Liver (tissue), 9 donors: Measurements from ENCODE around the gene ENG. TPM values are rescaled to one million over a fixed set of nuclear protein-coding genes. Genes with fewer than 3 reads are reported as not detected.

Source experiments
- DNase-seq: peaks from one replicate; pipeline ENCODE4 v3.0.0-alpha.2; 2017; ENCODE audit warnings: low spot score
- H3K27ac ChIP-seq, 2 donors: one replicate each; pipeline ENCODE4 v1.7.0; 2013; ENCODE audit warnings: inconsistent platforms in 2 of 2, low read length in 2 of 2, control low read depth in 1 of 2, low read depth in 1 of 2, mild to moderate bottlenecking in 1 of 2
- H3K27me3 ChIP-seq, 4 donors: one replicate each; pipeline versions ENCODE4 v1.6.1 to v1.7.0; 2013; ENCODE audit warnings: low read length in 3 of 4, inconsistent platforms in 1 of 4, mild to moderate bottlenecking in 1 of 4, moderate library complexity in 1 of 4; ENCODE audit not compliant: control insufficient read depth in 4 of 4, insufficient read depth in 4 of 4
- H3K36me3 ChIP-seq, 4 donors: one replicate each; pipeline versions ENCODE4 v1.6.1 to v1.7.0; 2013; ENCODE audit warnings: low read length in 3 of 4, mild to moderate bottlenecking in 3 of 4, low read depth in 1 of 4, moderate library complexity in 1 of 4; ENCODE audit not compliant: control insufficient read depth in 4 of 4, insufficient read depth in 3 of 4
- H3K4me1 ChIP-seq, 4 donors: one replicate each; pipeline versions ENCODE4 v1.6.1 to v1.7.0; 2013; ENCODE audit warnings: low read length in 3 of 4, mild to moderate bottlenecking in 3 of 4, moderate library complexity in 1 of 4; ENCODE audit not compliant: control insufficient read depth in 4 of 4, insufficient read depth in 4 of 4
- H3K4me3 ChIP-seq, 3 donors: one replicate each; pipeline versions ENCODE4 v1.6.1 to v1.7.0; 2013; ENCODE audit warnings: low read length in 3 of 3, control low read depth in 1 of 3, low read depth in 1 of 3, mild to moderate bottlenecking in 1 of 3
- H3K9ac ChIP-seq, 2 donors: one replicate each; pipeline ENCODE4 v1.7.0; 2013; ENCODE audit warnings: low read length in 2 of 2, mild to moderate bottlenecking in 2 of 2, moderate library complexity in 2 of 2, control low read depth in 1 of 2, low read depth in 1 of 2
- H3K9me3 ChIP-seq, 4 donors: one replicate each; pipeline versions ENCODE4 v1.6.1 to v1.7.0; 2013; ENCODE audit warnings: low read length in 3 of 4; ENCODE audit not compliant: control insufficient read depth in 4 of 4
- EGR1 ChIP-seq, 2 donors: IDR thresholded peaks; 2 replicates each; pipeline ENCODE4 v1.6.1; 2016 to 2018; ENCODE audit warnings: antibody characterized with exemption in 2 of 2, low read depth in 2 of 2
- FOXA1 ChIP-seq: IDR thresholded peaks from 2 replicates; pipeline ENCODE4 v1.6.1; 2016; ENCODE audit warnings: antibody characterized with exemption
- GABPA ChIP-seq, 2 donors: IDR thresholded peaks in 1 of 2; conservative IDR thresholded peaks in 1 of 2; 2 replicates each; pipeline ENCODE4 v1.6.1; 2016; ENCODE audit warnings: antibody characterized with exemption in 2 of 2, mild to moderate bottlenecking in 1 of 2, moderate library complexity in 1 of 2
- HNF4A ChIP-seq, 2 donors: conservative IDR thresholded peaks; 2 replicates each; pipeline ENCODE4 v1.6.1; 2016; ENCODE audit warnings: antibody characterized with exemption in 2 of 2, mild to moderate bottlenecking in 2 of 2
- HNF4G ChIP-seq: IDR thresholded peaks from 2 replicates; pipeline ENCODE4 v1.6.1; 2016; ENCODE audit warnings: antibody characterized with exemption
- JUND ChIP-seq, 2 donors: IDR thresholded peaks; 2 replicates each; pipeline ENCODE4 v1.6.1; 2016; ENCODE audit warnings: antibody characterized with exemption in 2 of 2
- NR2F2 ChIP-seq: IDR thresholded peaks from 2 replicates; pipeline ENCODE4 v1.6.1; 2016; ENCODE audit warnings: antibody characterized with exemption
- RAD21 ChIP-seq, 2 donors: IDR thresholded peaks; 2 replicates each; pipeline ENCODE4 v1.6.1; 2016; ENCODE audit warnings: antibody characterized with exemption in 2 of 2, mild to moderate bottlenecking in 2 of 2
- REST ChIP-seq: IDR thresholded peaks from 2 replicates; pipeline ENCODE4 v1.6.1; 2016; ENCODE audit warnings: antibody characterized with exemption, mild to moderate bottlenecking
- RXRA ChIP-seq, 2 donors: IDR thresholded peaks; 2 replicates each; pipeline ENCODE4 v1.6.1; 2017 to 2018; ENCODE audit warnings: antibody characterized with exemption in 2 of 2, mild to moderate bottlenecking in 1 of 2
- SP1 ChIP-seq: IDR thresholded peaks from 2 replicates; pipeline ENCODE4 v1.6.1; 2018; ENCODE audit warnings: antibody characterized with exemption, mild to moderate bottlenecking
- TAF1 ChIP-seq: conservative IDR thresholded peaks from 2 replicates; pipeline ENCODE4 v1.6.1; 2016; ENCODE audit warnings: antibody characterized with exemption, mild to moderate bottlenecking
- YY1 ChIP-seq: IDR thresholded peaks from 2 replicates; pipeline ENCODE4 v1.6.1; 2016; ENCODE audit warnings: antibody characterized with exemption, mild to moderate bottlenecking
- WGBS: extraction: QIAGEN DNeasy Blood & Tissue Kit; methylation state at CpG from one replicate; pipeline ENCODE4 v1.1.7; 2013; 5-methylcytosine and 5-hydroxymethylcytosine counted together
- polyA plus RNA-seq, 2 donors: library from polyadenylated mRNA; stranded (reverse) in 1 of 2; unstranded in 1 of 2; fragments of 200-250 nt in 1 of 2; fragments of >200 nt in 1 of 2; fragmentation: Nextera tagmentation in 1 of 2; extraction: Ambion mirVana in 1 of 2; gene quantifications; one replicate each; pipeline versions ENCODE4 v1.2.1 to v1.2.3, GENCODE V29; 2013 to 2015
- total RNA-seq, 2 donors: library from RNA; depleted of rRNA; stranded (reverse); fragments of >200 nt; gene quantifications; one replicate each; pipeline ENCODE4 v1.2.3, GENCODE V29; 2014
- TF ChIP-seq, protein P1 (sequence below): IDR thresholded peaks from 2 replicates; pipeline ENCODE4 v1.6.1; 2016; ENCODE audit warnings: antibody characterized with exemption
- TF ChIP-seq, protein P2 (sequence below): IDR thresholded peaks from 2 replicates; pipeline ENCODE4 v1.6.1; 2016; ENCODE audit warnings: antibody characterized with exemption
- TF ChIP-seq, protein P3 (sequence below): fragments of 150-350 bp; IDR thresholded peaks from 2 replicates; pipeline ENCODE4 v1.5.1; 2017; ENCODE audit warnings: improper control_type of control experiment, low read depth, low read length; ENCODE audit not compliant: missing input control
- donor health status: healthy.
- donor health status: healthy.
- donor health status: healthy.
- donor health status: healthy.
- donor health status: healthy.

Gene ENG
- total and polyA plus RNA-seq, 4 donors = 12.8 to 91.3 (median 24.2) TPM

DNA sequence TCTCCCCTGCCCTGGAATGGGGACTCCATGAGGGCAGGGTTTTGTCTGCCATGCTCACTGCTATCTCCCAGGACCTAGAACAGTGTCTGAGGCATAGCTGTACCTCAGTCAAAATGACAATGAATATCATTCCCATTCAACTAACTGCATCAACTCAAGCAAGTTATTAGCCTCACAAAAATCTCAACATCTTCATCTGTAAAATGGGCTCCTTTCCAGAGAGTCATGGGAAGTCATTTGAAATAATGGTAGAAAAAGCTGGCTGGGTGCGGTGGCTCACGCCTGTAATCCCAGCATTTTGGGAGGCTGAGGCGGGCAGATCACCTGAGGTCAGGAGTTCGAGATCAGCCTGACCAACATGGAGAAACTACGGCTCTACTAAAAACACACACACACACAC, 85.4 kb downstream of the ENG start:
- Histone ChIP-seq H3K27me3 (no peaks in the 10 kb centered on the region), H3K4me1 (peaks cover 0 to 13% (median 8%) of the 10 kb centered on the region in 4 donors), H3K36me3 (no peaks in the 10 kb centered on the region), H3K9me3 (no peaks in the 10 kb centered on the region), H3K9ac (no peak overlapping the region), H3K4me3 (no peak overlapping the region), H3K27ac (peak overlapping the region in 1 of 2 donors; percentile 27)
- WGBS = 87% methylated on average over 5 of the region's 5 CpGs
- no peak for DNase-seq
- TF ChIP-seq FOXA1 = no peak
- no peak for TF ChIP-seq NR2F2
- TF ChIP-seq GABPA (IDR thresholded peaks at IDR 0.05 in 1 of 2, conservative IDR thresholded peaks at IDR 0.05 in 1 of 2) = no peak
- TF ChIP-seq TAF1 = no peak
- TF ChIP-seq, protein P1, sequence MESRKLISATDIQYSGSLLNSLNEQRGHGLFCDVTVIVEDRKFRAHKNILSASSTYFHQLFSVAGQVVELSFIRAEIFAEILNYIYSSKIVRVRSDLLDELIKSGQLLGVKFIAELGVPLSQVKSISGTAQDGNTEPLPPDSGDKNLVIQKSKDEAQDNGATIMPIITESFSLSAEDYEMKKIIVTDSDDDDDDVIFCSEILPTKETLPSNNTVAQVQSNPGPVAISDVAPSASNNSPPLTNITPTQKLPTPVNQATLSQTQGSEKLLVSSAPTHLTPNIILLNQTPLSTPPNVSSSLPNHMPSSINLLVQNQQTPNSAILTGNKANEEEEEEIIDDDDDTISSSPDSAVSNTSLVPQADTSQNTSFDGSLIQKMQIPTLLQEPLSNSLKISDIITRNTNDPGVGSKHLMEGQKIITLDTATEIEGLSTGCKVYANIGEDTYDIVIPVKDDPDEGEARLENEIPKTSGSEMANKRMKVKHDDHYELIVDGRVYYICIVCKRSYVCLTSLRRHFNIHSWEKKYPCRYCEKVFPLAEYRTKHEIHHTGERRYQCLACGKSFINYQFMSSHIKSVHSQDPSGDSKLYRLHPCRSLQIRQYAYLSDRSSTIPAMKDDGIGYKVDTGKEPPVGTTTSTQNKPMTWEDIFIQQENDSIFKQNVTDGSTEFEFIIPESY = no peak
- TF ChIP-seq, protein P2, sequence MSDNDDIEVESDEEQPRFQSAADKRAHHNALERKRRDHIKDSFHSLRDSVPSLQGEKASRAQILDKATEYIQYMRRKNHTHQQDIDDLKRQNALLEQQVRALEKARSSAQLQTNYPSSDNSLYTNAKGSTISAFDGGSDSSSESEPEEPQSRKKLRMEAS = no peak
- no peak for TF ChIP-seq HNF4G
- no peak for TF ChIP-seq HNF4A (conservative IDR thresholded peaks at IDR 0.05)
- no peak for TF ChIP-seq SP1

GRCh38 chr9:127768698-127769097, 85.8 kb downstream of the ENG start:
- no peak overlapping the region for H3K9ac ChIP-seq
- TF ChIP-seq, protein P3, sequence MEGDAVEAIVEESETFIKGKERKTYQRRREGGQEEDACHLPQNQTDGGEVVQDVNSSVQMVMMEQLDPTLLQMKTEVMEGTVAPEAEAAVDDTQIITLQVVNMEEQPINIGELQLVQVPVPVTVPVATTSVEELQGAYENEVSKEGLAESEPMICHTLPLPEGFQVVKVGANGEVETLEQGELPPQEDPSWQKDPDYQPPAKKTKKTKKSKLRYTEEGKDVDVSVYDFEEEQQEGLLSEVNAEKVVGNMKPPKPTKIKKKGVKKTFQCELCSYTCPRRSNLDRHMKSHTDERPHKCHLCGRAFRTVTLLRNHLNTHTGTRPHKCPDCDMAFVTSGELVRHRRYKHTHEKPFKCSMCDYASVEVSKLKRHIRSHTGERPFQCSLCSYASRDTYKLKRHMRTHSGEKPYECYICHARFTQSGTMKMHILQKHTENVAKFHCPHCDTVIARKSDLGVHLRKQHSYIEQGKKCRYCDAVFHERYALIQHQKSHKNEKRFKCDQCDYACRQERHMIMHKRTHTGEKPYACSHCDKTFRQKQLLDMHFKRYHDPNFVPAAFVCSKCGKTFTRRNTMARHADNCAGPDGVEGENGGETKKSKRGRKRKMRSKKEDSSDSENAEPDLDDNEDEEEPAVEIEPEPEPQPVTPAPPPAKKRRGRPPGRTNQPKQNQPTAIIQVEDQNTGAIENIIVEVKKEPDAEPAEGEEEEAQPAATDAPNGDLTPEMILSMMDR = no peak
- TF ChIP-seq GABPA (IDR thresholded peaks at IDR 0.05 in 1 of 2, conservative IDR thresholded peaks at IDR 0.05 in 1 of 2) = no peak
- no peak for TF ChIP-seq RXRA (IDR thresholded peaks at IDR 0.05)
- no peak for TF ChIP-seq EGR1 (IDR thresholded peaks at IDR 0.05; ENCODE audit: low read depth in 2 of 2)
- no peak for TF ChIP-seq YY1
- no peak for TF ChIP-seq RAD21 (IDR thresholded peaks at IDR 0.05)
- no peak for TF ChIP-seq JUND (IDR thresholded peaks at IDR 0.05)
- no peak for TF ChIP-seq REST
- no peak for TF ChIP-seq NR2F2
- TF ChIP-seq SP1 = no peak
- peaks cover 0 to 15% (median 9%) of the 10 kb centered on the region in 4 donors for H3K4me1 ChIP-seq
- no peaks in the 10 kb centered on the region for H3K27me3 ChIP-seq
- no peak overlapping the region for H3K4me3 ChIP-seq
- DNase-seq = no peak
- H3K36me3 ChIP-seq = no peaks in the 10 kb centered on the region
- peak overlapping the region; percentile 27 to 59 for H3K27ac ChIP-seq
- WGBS = 83% methylated on average over 8 of the region's 8 CpGs
- H3K9me3 ChIP-seq = no peaks in the 10 kb centered on the region
